Measurements from ENCODE around the gene EIF2D. TPM values are rescaled to one million over a fixed set of nuclear protein-coding genes. Genes with fewer than 3 reads are reported as not detected.

Gene EIF2D
- total and polyA plus RNA-seq, 2 of the 13 experiments (the other 11 are each of a cell fraction or from before 2014, with no cell fraction given): 45.1 to 64.9 TPM

DNA sequence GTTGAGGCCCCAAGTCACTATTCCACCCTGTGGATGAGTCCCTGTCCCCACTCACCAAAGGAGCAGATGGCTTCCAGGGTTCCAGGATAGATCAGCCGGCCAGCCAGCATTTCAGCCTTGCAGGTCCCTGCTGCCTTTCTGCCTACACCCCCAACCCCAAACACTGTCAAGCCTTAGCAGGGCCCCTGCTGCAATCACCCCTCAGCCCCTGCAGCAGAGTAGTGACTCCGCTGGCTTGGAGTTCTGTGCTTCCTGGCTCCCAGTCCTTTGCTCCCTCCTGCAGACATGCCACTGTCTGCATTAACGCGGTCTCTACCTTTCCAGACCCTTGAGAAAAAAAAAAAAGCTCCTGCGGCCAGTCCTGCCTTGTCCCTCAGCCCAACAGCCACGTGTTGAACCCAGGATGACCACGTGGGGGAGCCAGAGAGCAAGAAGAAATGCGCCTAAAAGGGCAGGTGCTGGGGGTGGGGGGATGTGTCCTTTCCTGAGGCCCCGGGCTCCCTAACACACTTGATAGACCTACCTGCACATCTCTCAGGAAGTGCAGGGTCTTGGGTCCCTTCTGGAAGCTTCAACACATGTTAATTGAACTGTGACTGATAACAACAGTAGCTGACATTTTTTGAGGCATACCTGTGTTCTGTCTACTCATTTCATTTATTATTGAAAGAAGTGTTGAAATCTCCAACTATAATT, 67.6 kb downstream of the EIF2D start (continued):
- TF ChIP-seq, protein P1, sequence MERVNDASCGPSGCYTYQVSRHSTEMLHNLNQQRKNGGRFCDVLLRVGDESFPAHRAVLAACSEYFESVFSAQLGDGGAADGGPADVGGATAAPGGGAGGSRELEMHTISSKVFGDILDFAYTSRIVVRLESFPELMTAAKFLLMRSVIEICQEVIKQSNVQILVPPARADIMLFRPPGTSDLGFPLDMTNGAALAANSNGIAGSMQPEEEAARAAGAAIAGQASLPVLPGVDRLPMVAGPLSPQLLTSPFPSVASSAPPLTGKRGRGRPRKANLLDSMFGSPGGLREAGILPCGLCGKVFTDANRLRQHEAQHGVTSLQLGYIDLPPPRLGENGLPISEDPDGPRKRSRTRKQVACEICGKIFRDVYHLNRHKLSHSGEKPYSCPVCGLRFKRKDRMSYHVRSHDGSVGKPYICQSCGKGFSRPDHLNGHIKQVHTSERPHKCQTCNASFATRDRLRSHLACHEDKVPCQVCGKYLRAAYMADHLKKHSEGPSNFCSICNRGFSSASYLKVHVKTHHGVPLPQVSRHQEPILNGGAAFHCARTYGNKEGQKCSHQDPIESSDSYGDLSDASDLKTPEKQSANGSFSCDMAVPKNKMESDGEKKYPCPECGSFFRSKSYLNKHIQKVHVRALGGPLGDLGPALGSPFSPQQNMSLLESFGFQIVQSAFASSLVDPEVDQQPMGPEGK (CRISPR knock-in tag; IDR thresholded peaks at IDR 0.05): peak; percentile 58
- TF ChIP-seq ZNF274 (CRISPR knock-in tag; IDR thresholded peaks at IDR 0.05): no peak
- TF ChIP-seq, protein P2, sequence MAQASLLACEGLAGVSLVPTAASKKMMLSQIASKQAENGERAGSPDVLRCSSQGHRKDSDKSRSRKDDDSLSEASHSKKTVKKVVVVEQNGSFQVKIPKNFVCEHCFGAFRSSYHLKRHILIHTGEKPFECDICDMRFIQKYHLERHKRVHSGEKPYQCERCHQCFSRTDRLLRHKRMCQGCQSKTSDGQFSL (CRISPR knock-in tag; IDR thresholded peaks at IDR 0.05): peak; percentile 47; the same call in 1 of the 2 replicates
- no peak for TF ChIP-seq NCOA1 (CRISPR knock-in tag; IDR thresholded peaks at IDR 0.05)
- no peak for TF ChIP-seq FIP1L1 (IDR thresholded peaks at IDR 0.05; ENCODE audit: borderline replicate concordance, insufficient read depth, low read depth, low read length)
- TF ChIP-seq, protein P3, sequence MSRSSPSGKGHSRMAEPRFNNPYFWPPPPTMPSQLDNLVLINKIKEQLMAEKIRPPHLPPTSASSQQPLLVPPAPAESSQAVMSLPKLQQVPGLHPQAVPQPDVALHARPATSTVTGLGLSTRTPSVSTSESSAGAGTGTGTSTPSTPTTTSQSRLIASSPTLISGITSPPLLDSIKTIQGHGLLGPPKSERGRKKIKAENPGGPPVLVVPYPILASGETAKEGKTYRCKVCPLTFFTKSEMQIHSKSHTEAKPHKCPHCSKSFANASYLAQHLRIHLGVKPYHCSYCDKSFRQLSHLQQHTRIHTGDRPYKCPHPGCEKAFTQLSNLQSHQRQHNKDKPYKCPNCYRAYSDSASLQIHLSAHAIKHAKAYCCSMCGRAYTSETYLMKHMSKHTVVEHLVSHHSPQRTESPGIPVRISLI (CRISPR knock-in tag; IDR thresholded peaks at IDR 0.05; ENCODE audit: borderline replicate concordance): peak; percentile 77
- TF ChIP-seq SIX4 (CRISPR knock-in tag; IDR thresholded peaks at IDR 0.05): no peak
- TF ChIP-seq HNF4A (CRISPR knock-in tag; IDR thresholded peaks at IDR 0.05): no peak
- TF ChIP-seq HNRNPH1 (optimal IDR thresholded peaks at IDR 0.05; ENCODE audit: low read depth, low read length): no peak
- TF ChIP-seq, protein P4, sequence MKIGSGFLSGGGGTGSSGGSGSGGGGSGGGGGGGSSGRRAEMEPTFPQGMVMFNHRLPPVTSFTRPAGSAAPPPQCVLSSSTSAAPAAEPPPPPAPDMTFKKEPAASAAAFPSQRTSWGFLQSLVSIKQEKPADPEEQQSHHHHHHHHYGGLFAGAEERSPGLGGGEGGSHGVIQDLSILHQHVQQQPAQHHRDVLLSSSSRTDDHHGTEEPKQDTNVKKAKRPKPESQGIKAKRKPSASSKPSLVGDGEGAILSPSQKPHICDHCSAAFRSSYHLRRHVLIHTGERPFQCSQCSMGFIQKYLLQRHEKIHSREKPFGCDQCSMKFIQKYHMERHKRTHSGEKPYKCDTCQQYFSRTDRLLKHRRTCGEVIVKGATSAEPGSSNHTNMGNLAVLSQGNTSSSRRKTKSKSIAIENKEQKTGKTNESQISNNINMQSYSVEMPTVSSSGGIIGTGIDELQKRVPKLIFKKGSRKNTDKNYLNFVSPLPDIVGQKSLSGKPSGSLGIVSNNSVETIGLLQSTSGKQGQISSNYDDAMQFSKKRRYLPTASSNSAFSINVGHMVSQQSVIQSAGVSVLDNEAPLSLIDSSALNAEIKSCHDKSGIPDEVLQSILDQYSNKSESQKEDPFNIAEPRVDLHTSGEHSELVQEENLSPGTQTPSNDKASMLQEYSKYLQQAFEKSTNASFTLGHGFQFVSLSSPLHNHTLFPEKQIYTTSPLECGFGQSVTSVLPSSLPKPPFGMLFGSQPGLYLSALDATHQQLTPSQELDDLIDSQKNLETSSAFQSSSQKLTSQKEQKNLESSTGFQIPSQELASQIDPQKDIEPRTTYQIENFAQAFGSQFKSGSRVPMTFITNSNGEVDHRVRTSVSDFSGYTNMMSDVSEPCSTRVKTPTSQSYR (CRISPR knock-in tag; IDR thresholded peaks at IDR 0.05; ENCODE audit: borderline replicate concordance): peak; percentile 62
- TF ChIP-seq, protein P5, sequence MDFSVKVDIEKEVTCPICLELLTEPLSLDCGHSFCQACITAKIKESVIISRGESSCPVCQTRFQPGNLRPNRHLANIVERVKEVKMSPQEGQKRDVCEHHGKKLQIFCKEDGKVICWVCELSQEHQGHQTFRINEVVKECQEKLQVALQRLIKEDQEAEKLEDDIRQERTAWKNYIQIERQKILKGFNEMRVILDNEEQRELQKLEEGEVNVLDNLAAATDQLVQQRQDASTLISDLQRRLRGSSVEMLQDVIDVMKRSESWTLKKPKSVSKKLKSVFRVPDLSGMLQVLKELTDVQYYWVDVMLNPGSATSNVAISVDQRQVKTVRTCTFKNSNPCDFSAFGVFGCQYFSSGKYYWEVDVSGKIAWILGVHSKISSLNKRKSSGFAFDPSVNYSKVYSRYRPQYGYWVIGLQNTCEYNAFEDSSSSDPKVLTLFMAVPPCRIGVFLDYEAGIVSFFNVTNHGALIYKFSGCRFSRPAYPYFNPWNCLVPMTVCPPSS (IDR thresholded peaks at IDR 0.05): no peak
- no peak for TF ChIP-seq GLI4 (CRISPR knock-in tag; IDR thresholded peaks at IDR 0.05; ENCODE audit: borderline replicate concordance)
- no peak for TF ChIP-seq FOXK2 (IDR thresholded peaks at IDR 0.05)
- TF ChIP-seq PAF1 (CRISPR knock-in tag; IDR thresholded peaks at IDR 0.05): no peak
- TF ChIP-seq ARID2 (CRISPR knock-in tag; IDR thresholded peaks at IDR 0.05; ENCODE audit: borderline replicate concordance): no peak
- TF ChIP-seq IRF2 (CRISPR knock-in tag; IDR thresholded peaks at IDR 0.05): no peak
- TF ChIP-seq, protein P6, sequence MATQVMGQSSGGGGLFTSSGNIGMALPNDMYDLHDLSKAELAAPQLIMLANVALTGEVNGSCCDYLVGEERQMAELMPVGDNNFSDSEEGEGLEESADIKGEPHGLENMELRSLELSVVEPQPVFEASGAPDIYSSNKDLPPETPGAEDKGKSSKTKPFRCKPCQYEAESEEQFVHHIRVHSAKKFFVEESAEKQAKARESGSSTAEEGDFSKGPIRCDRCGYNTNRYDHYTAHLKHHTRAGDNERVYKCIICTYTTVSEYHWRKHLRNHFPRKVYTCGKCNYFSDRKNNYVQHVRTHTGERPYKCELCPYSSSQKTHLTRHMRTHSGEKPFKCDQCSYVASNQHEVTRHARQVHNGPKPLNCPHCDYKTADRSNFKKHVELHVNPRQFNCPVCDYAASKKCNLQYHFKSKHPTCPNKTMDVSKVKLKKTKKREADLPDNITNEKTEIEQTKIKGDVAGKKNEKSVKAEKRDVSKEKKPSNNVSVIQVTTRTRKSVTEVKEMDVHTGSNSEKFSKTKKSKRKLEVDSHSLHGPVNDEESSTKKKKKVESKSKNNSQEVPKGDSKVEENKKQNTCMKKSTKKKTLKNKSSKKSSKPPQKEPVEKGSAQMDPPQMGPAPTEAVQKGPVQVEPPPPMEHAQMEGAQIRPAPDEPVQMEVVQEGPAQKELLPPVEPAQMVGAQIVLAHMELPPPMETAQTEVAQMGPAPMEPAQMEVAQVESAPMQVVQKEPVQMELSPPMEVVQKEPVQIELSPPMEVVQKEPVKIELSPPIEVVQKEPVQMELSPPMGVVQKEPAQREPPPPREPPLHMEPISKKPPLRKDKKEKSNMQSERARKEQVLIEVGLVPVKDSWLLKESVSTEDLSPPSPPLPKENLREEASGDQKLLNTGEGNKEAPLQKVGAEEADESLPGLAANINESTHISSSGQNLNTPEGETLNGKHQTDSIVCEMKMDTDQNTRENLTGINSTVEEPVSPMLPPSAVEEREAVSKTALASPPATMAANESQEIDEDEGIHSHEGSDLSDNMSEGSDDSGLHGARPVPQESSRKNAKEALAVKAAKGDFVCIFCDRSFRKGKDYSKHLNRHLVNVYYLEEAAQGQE (IDR thresholded peaks at IDR 0.05; ENCODE audit: borderline replicate concordance in 1 of 2, low read depth in 1 of 2, low read length in 2 of 2): no peak
- no peak for TF ChIP-seq ELF4 (CRISPR knock-in tag; IDR thresholded peaks at IDR 0.05; ENCODE audit: borderline replicate concordance)
